ENCODE data around the gene WDR55. TPM values are rescaled to one million over a fixed set of nuclear protein-coding genes. Genes with fewer than 3 reads are reported as not detected.
A peak's percentile ranks its signal among the peaks of the same experiment; 100 is the strongest.
"Not testable (repeated sequence)": the region's sequence is repeated elsewhere in the genome, so short reads cannot be mapped to it uniquely, and the experiment has no call there.

WDR55 gene
- total RNA-seq, 2 experiments from 2014 or later: 41.8 to 45.4 TPM

DNA sequence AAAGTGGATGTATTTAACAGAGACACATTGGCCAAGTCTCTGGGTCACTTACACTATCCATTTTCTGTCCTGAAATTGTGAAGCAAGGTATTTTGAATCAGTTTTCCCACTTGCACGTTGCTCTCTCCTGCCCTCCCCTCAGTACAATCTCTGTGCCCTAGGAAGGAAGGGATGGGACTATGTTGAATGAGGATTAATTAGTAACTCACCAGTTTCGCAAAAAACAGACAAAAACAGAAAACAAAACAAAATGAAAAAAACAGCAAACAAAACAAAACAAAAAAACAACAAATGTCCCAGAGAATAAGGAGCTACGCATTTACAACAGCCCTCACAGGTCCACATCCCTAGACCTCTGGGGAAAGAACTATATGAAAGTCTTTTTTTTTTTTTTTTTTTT lies 30.6 kb upstream of the WDR55 start:
- POLR2A ChIA-PET: interaction anchor here (0.7 to 2.2 kb wide), 3 partner anchors 70 to 354 kb away, joined by 3 to 8 read pairs (median 4); partner anchors contain the start of genes APBB3 and SRA1
- DNase-seq: no peak
- H3K36me3 Mint-ChIP-seq: no peaks in the 10 kb centered on the region
- H3K4me1 Mint-ChIP-seq: peaks cover 31% of the 10 kb centered on the region
- no peak for ATAC-seq (ENCODE audit: low read depth)
- peak overlapping the region; percentile 17 for H3K4me3 Mint-ChIP-seq
- H3K27me3 Mint-ChIP-seq: peaks cover 17% of the 10 kb centered on the region
- H3K9me3 Mint-ChIP-seq: no peaks in the 10 kb centered on the region
- peak overlapping the region; percentile 51 for H3K27ac Mint-ChIP-seq

DNA sequence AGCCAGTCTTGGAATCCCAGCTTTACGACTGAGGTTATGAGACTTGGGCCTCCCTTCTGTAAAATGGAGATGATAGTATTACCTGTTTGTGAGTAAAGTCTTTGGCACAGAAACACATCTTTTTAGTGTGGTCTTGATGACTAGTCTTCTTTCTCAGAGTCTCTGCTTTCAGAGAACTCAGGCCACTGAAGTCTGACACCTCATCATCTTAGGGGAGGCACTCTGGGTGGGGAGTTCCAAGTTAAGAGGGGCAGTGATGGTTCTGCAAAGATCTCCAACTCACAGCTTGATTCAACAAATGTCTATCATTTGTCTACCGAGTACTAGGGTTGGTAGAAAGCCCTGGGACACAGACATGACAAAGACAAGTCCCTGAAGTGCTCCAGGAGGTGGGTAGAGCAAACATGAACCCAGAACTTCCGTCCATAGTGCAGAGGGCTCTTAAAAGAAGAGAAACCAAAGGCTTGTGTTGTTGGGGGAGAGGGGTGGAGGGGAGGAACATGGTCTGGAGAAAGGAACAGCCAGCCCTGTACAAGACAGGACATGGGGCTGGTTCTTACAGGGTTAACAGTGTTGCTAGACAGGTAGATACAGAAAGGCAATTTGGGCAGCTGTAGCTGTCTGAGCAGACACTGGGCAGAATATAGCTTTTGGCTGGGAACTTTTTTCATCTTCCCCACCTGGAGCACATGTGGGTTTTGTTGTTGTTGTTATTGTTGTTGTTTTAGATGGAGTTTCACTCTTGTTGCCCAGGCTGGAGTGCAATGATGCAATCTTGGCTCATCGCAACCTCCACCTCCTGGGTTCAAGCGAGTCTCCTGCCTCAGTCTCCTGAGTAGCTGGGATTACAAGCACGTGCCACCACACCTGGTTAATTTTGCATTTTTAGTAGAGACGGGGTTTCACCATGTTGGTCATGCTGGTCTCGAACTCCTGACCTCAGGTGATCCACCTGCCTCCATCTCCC lies 29.1 kb upstream of the WDR55 start:
- Mint-ChIP-seq H3K9me3 (no peaks in the 10 kb centered on the region), H3K27me3 (peaks cover 17% of the 10 kb centered on the region), H3K4me1 (peaks cover 35% of the 10 kb centered on the region), H3K36me3 (no peaks in the 10 kb centered on the region), H3K4me3 (no peak overlapping the region), H3K27ac (no peak overlapping the region)
- no peak for ATAC-seq (ENCODE audit: low read depth)
- no peak for DNase-seq
- POLR2A ChIA-PET: interaction anchor here (0.6 to 2.2 kb wide), 7 partner anchors 12 to 271 kb away, joined by 3 to 8 read pairs (median 4); partner anchors contain the start of genes EIF4EBP3, IK, NDUFA2 and SRA1

- POLR2A ChIA-PET: interaction anchor here (0.7 kb wide), 1 partner anchor 393 kb away, joined by 3 read pairs; no protein-coding TSS in a partner anchor
- Mint-ChIP-seq H3K27me3 (peaks cover 6% of the 10 kb centered on the region), H3K4me3 (no peak overlapping the region), H3K27ac (no peak overlapping the region), H3K4me1 (peaks cover 40% of the 10 kb centered on the region), H3K36me3 (peaks cover 4% of the 10 kb centered on the region), H3K9me3 (no peaks in the 10 kb centered on the region)
- DNase-seq (no peak), ATAC-seq (ENCODE audit: low read depth) (no peak)
These were observed 27.2 kb upstream of the WDR55 start for GRCh38 chr5:140637371-140638100.

GRCh38 chr5:140638898-140639147 lies 25.9 kb upstream of the WDR55 start:
- H3K27me3 Mint-ChIP-seq; DNase-seq; H3K36me3 Mint-ChIP-seq; ATAC-seq (ENCODE audit: low read depth); H3K9me3 Mint-ChIP-seq: not testable (repeated sequence)
- peak overlapping the region; percentile 81 for H3K27ac Mint-ChIP-seq
- H3K4me3 Mint-ChIP-seq: peak overlapping the region; percentile 90
- H3K4me1 Mint-ChIP-seq: peaks cover 33% of the 10 kb centered on the region
- POLR2A ChIA-PET: interaction anchor here (0.6 to 2.2 kb wide), 7 partner anchors 9 to 489 kb away, joined by 3 to 16 read pairs (median 4); partner anchors contain the start of genes ANKHD1, EIF4EBP3, IK and NDUFA2

- DNase-seq (peak; percentile 98), ATAC-seq (ENCODE audit: low read depth) (peak; percentile 93)
- H3K27ac Mint-ChIP-seq: peak within 1 kb of the TSS; percentile 81
- H3K9me3 Mint-ChIP-seq: no peaks in the 10 kb centered on the region
- H3K4me1 Mint-ChIP-seq: peaks cover 30% of the 10 kb centered on the region
- peak within 1 kb of the TSS; percentile 90 for H3K4me3 Mint-ChIP-seq
- H3K27me3 Mint-ChIP-seq: peaks cover 3% of the 10 kb centered on the region
- POLR2A ChIA-PET: interaction anchor here (0.7 to 2.2 kb wide), 9 partner anchors 8 to 283 kb away, joined by 3 to 16 read pairs (median 5); partner anchors contain the start of genes ANKHD1, EIF4EBP3, HARS1 and IK
- peaks cover 4% of the 10 kb centered on the region for H3K36me3 Mint-ChIP-seq
These were observed 25.3 kb upstream of the WDR55 start, which contains the start of gene TMCO6 for GRCh38 chr5:140639148-140639981. Gene TMCO6, plus strand, starts transcription at chr5:140639451. Its CDS starts 77 bp downstream, at chr5:140639528.

DNA sequence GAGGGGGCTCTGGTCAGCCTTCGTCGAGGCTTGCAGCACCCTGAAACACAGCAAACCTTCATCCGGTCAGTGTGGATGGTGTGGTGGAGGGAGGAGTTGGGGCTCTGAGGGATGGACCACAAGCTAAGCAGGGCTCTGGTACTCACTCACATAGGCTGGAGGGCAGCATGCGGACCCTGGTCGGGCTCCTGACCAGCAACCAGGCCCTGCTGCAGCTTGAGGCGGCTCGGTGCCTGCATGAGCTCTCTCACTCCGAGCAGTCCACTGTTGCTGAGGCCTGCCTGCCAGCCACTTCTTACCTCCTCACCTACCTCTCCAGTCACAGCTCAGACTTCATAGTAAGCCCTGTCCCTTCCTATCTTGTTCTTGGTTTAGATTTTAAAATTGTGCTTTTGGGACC lies 23.0 kb upstream of the WDR55 start:
- Mint-ChIP-seq H3K4me1 (peaks cover 35% of the 10 kb centered on the region), H3K9me3 (no peaks in the 10 kb centered on the region), H3K36me3 (peaks cover 10% of the 10 kb centered on the region), H3K4me3 (no peak overlapping the region), H3K27me3 (peaks cover 3% of the 10 kb centered on the region), H3K27ac (no peak overlapping the region)
- POLR2A ChIA-PET: interaction anchor here (0.8 kb wide), 1 partner anchor 241 kb away, joined by 3 read pairs; no protein-coding TSS in a partner anchor
- no peak for ATAC-seq (ENCODE audit: low read depth)
- DNase-seq: no peak

- Mint-ChIP-seq H3K9me3 (no peaks in the 10 kb centered on the region), H3K4me3 (no peak overlapping the region), H3K4me1 (peaks cover 37% of the 10 kb centered on the region), H3K36me3 (peaks cover 12% of the 10 kb centered on the region), H3K27ac (no peak overlapping the region), H3K27me3 (peaks cover 3% of the 10 kb centered on the region)
- POLR2A ChIA-PET: interaction anchor here (0.8 to 2.1 kb wide), 3 partner anchors 57 to 306 kb away, joined by 3 to 6 read pairs (median 3); partner anchors contain the start of gene ZMAT2
- ATAC-seq (ENCODE audit: low read depth): no peak
- DNase-seq: no peak
These were observed 22.0 kb upstream of the WDR55 start for GRCh38 chr5:140642718-140643117.

- no peaks in the 10 kb centered on the region for H3K9me3 Mint-ChIP-seq
- POLR2A ChIA-PET: interaction anchor here (0.6 to 2.8 kb wide), 20 partner anchors 8 to 245 kb away, joined by 3 to 38 read pairs (median 8); partner anchors contain the start of genes ANKHD1, APBB3, EIF4EBP3 and HARS1
- H3K36me3 Mint-ChIP-seq: peaks cover 25% of the 10 kb centered on the region
- DNase-seq (no peak), ATAC-seq (ENCODE audit: low read depth) (peak; percentile 13)
- no peaks in the 10 kb centered on the region for H3K27me3 Mint-ChIP-seq
- peaks cover 25% of the 10 kb centered on the region for H3K4me1 Mint-ChIP-seq
- peak overlapping the region; percentile 98 for H3K27ac Mint-ChIP-seq
- peak overlapping the region; percentile 97 for H3K4me3 Mint-ChIP-seq
These were observed 17.7 kb upstream of the WDR55 start for GRCh38 chr5:140647042-140647419.

DNA sequence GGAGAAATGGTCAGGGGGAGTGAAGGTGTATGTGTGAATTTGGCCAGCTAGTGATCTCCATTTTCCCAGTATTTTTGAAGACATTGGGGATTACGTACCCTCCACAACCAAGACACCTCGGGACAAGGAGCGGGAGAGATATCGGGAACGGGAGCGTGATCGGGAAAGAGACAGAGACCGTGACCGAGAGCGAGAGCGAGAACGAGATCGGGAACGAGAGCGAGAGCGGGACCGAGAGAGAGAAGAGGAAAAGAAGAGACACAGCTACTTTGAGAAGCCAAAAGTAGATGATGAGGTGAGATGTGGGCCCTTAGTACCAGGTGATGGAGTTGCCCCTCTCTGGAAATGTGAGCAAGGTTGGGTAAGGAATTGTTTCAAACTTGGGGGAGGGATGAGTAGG lies 5.8 kb upstream of the WDR55 start:
- Mint-ChIP-seq H3K9me3 (no peaks in the 10 kb centered on the region), H3K27ac (no peak overlapping the region), H3K27me3 (no peaks in the 10 kb centered on the region), H3K4me3 (no peak overlapping the region), H3K36me3 (peaks cover 29% of the 10 kb centered on the region), H3K4me1 (no peaks in the 10 kb centered on the region)
- DNase-seq (no peak), ATAC-seq (ENCODE audit: low read depth) (no peak)
- POLR2A ChIA-PET: interaction anchor here (1.1 kb wide), 1 partner anchor 11 kb away, joined by 3 read pairs; the partner anchor contains the start of genes IK and NDUFA2

- POLR2A ChIA-PET; H3K4me1 Mint-ChIP-seq; H3K4me3 Mint-ChIP-seq; DNase-seq; H3K27ac Mint-ChIP-seq; H3K9me3 Mint-ChIP-seq; ATAC-seq (ENCODE audit: low read depth); H3K27me3 Mint-ChIP-seq: not testable (repeated sequence)
- peaks cover 26% of the 10 kb centered on the region for H3K36me3 Mint-ChIP-seq
These were observed 4.3 kb upstream of the WDR55 start for GRCh38 chr5:140660371-140660770.

DNA sequence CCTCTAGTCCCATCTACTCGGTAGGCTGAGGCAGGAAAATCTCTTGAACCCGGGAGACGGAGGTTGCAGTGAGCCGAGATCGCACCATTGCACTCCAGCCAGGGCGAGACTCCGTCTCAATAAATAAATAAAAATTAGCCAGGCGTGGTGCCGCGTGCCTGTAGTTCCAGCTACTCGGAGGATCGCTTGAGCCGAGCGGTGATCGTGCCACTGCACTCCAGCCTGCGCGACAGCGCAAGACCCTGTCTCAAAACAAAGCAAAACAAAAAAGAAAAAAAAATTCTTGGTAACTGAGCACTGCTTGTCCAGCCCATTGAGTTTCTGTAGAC lies 710 bp upstream of the WDR55 start:
- Mint-ChIP-seq H3K27ac (peak overlapping the region; percentile 95), H3K4me3 (peak overlapping the region; percentile 99), H3K9me3 (no peaks in the 10 kb centered on the region), H3K4me1 (peaks cover 16% of the 10 kb centered on the region), H3K27me3 (no peaks in the 10 kb centered on the region), H3K36me3 (peaks cover 26% of the 10 kb centered on the region)
- ATAC-seq (ENCODE audit: low read depth): no peak
- no peak for DNase-seq
- POLR2A ChIA-PET: interaction anchor here (0.6 to 4.5 kb wide), 6 partner anchors 10 to 141 kb away, joined by 3 to 38 read pairs (median 5); partner anchors contain the start of genes HARS1, HARS2, IK and NDUFA2

GRCh38 chr5:140671035-140671434 lies 6.3 kb downstream of the WDR55 start:
- not testable (repeated sequence) for H3K4me3 Mint-ChIP-seq; H3K27ac Mint-ChIP-seq; DNase-seq; H3K27me3 Mint-ChIP-seq; H3K9me3 Mint-ChIP-seq; ATAC-seq (ENCODE audit: low read depth)
- POLR2A ChIA-PET: interaction anchor here (0.5 to 1.5 kb wide), 2 partner anchors 20 to 163 kb away, joined by 3 to 4 read pairs; partner anchors contain the start of genes HARS1 and HARS2
- H3K36me3 Mint-ChIP-seq: peaks cover 24% of the 10 kb centered on the region
- peaks cover 19% of the 10 kb centered on the region for H3K4me1 Mint-ChIP-seq
